ENCODE results near the gene GNG8.

DNA sequence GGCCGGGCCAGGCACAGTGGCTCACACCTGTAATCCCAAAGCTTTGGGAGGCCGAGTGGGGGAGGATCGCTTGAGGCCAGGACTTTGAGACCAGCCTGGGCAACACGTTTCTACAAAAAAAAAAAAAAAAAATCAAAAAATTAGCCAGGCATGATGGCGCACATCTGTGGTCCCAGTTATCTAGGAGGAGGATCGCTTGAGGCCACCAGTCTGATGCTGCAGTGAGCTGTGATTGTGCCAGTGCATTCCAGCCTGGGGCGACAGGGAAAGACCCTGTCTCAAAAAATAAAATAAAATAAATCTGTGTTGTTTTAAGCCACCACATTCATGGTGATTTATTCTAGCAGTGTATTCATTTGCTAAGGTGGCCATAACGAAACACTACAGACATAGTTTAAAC lies 29.1 kb upstream of the GNG8 start:
- TF ChIP-seq CTCF (IDR thresholded peaks at IDR 0.05) (no peak), POLR2A (IDR thresholded peaks at IDR 0.05) (no peak)
